GM19395 (cell line): Measurements from ENCODE around the gene PSTK.
A peak's percentile ranks its signal among the peaks of the same experiment; 100 is the strongest.

Experiments used
- ATAC-seq: cut with Tn5 transposase; IDR thresholded peaks from one replicate; pipeline ENCODE4 v1.9.1; 2021; ENCODE audit warnings: mild to moderate bottlenecking, moderate library complexity; ENCODE audit not compliant: unreplicated experiment

PSTK gene

GRCh38 chr10:122980209-122981065 lies at the start of gene PSTK:
Gene PSTK, plus strand, starts transcription at chr10:122980401. Its CDS starts 79 bp downstream, at chr10:122980480.
- peak; percentile 96 for ATAC-seq

GRCh38 chr10:122931088-122931906 lies 48.9 kb upstream of the PSTK start:
- no peak for ATAC-seq

GRCh38 chr10:122939133-122939855 lies 40.9 kb upstream of the PSTK start:
- no peak for ATAC-seq

- no peak for ATAC-seq
Measured at GRCh38 chr10:122939856-122940543, 40.2 kb upstream of the PSTK start.

GRCh38 chr10:122949296-122949695 lies 30.9 kb upstream of the PSTK start:
- no peak for ATAC-seq

- peak; percentile 98 for ATAC-seq
Measured at GRCh38 chr10:122953902-122954730, 26.1 kb upstream of the PSTK start, which contains the start of gene C10orf88. Gene C10orf88, minus strand, starts transcription at chr10:122954227. Its CDS starts 49 bp downstream, at chr10:122954178.

GRCh38 chr10:122954731-122955050 lies 25.5 kb upstream of the PSTK start:
- ATAC-seq: no peak

GRCh38 chr10:122955892-122956291 lies 24.3 kb upstream of the PSTK start:
- no peak for ATAC-seq

GRCh38 chr10:122957474-122957873 lies 22.7 kb upstream of the PSTK start:
- ATAC-seq: no peak

GRCh38 chr10:122962405-122962804 lies 17.8 kb upstream of the PSTK start:
- ATAC-seq: no peak

- ATAC-seq: no peak
Measured at GRCh38 chr10:122966879-122967278, 13.3 kb upstream of the PSTK start.

GRCh38 chr10:122968698-122969097 lies 11.5 kb upstream of the PSTK start:
- no peak for ATAC-seq

GRCh38 chr10:122974023-122974422 lies 6.2 kb upstream of the PSTK start:
- ATAC-seq: no peak

GRCh38 chr10:122974543-122975064 lies 5.6 kb upstream of the PSTK start:
- ATAC-seq: no peak

- no peak for ATAC-seq
Measured at GRCh38 chr10:122981066-122981464, 864 bp downstream of the PSTK start.

GRCh38 chr10:122983898-122984297 lies 3.7 kb downstream of the PSTK start:
- no peak for ATAC-seq

- no peak for ATAC-seq
Measured at GRCh38 chr10:122984708-122985107, 4.5 kb downstream of the PSTK start.

GRCh38 chr10:122986335-122986734 lies 6.1 kb downstream of the PSTK start:
- ATAC-seq: no peak

- ATAC-seq: no peak
Measured at GRCh38 chr10:122988501-122988900, 8.3 kb downstream of the PSTK start.

GRCh38 chr10:122990278-122990677 lies 10.1 kb downstream of the PSTK start:
- ATAC-seq: no peak
